ENCODE data around the gene CDK18. TPM values are rescaled to one million over a fixed set of nuclear protein-coding genes. Genes with fewer than 3 reads are reported as not detected.
A peak's percentile ranks its signal among the peaks of the same experiment; 100 is the strongest.

The CDK18 gene
- total RNA-seq, 1 experiment from 2014 or later: 38.5 TPM

DNA sequence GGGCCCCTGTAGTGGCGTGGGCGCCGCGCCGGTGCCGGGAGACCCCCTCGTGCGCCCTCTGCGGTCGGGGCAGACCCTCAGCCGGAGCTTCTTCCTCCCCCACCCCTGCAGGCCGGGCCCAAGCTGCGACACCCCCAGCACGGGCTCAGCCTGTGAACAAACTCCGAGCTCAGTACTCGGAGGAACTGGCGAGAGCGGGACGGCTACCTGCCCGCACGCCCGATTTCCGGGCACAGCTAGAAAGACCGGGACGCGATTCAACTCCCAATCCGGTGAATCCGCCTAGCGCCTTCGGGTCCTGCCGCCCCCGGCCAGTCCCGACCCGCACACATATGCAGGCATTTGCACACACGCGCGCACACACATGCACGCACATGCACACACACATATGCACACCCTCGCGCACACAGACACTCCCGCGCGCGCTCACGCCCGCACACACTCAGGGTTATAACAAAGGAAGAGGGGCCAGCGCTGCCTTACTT is 48.0 kb upstream of the CDK18 start:
- H2AFZ ChIP-seq (ENCODE audit: low read length): no peak overlapping the region
- H3K27me3 ChIP-seq (ENCODE audit: insufficient read depth, low read length): no peaks in the 10 kb centered on the region; the same call in 1 of the 2 replicates

More for the DNA sequence above, 48.0 kb upstream of the CDK18 start:
- H2BK12ac ChIP-seq (ENCODE audit: insufficient read length, low read depth, low read length): no peak overlapping the region
- WGBS (ENCODE audit: extremely low coverage, insufficient read length, low lambda C conversion rate): no CpG with 5 or more reads among the region's 47 CpGs
- H3K27ac Mint-ChIP-seq: peak overlapping the region; percentile 66 to 97 (median 95); a peak in 6 of 7 replicates
- peak overlapping the region; percentile 72 for H3K9ac ChIP-seq (ENCODE audit: extremely low read depth, insufficient read length, low read length)
- H3K27ac ChIP-seq (ENCODE audit: insufficient read length, low read depth, low read length): no peak overlapping the region
- H3K23me2 ChIP-seq (ENCODE audit: insufficient read length, low read depth, low read length, poor library complexity, severe bottlenecking): peaks cover 21% of the 10 kb centered on the region
- no peak overlapping the region; the same call in 1 of the 2 replicates for H3K4ac ChIP-seq (ENCODE audit: low read depth, low read length)
- no peak overlapping the region for H4K91ac ChIP-seq (ENCODE audit: insufficient read length, low read depth, low read length)
- peak overlapping the region; percentile 63 for H3K4me2 ChIP-seq (ENCODE audit: insufficient read depth, insufficient read length, low read length)
- H2BK20ac ChIP-seq (ENCODE audit: low read depth, low read length, poor library complexity, severe bottlenecking): no peak overlapping the region
- TF ChIP-seq, protein P1, sequence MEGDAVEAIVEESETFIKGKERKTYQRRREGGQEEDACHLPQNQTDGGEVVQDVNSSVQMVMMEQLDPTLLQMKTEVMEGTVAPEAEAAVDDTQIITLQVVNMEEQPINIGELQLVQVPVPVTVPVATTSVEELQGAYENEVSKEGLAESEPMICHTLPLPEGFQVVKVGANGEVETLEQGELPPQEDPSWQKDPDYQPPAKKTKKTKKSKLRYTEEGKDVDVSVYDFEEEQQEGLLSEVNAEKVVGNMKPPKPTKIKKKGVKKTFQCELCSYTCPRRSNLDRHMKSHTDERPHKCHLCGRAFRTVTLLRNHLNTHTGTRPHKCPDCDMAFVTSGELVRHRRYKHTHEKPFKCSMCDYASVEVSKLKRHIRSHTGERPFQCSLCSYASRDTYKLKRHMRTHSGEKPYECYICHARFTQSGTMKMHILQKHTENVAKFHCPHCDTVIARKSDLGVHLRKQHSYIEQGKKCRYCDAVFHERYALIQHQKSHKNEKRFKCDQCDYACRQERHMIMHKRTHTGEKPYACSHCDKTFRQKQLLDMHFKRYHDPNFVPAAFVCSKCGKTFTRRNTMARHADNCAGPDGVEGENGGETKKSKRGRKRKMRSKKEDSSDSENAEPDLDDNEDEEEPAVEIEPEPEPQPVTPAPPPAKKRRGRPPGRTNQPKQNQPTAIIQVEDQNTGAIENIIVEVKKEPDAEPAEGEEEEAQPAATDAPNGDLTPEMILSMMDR (conservative IDR thresholded peaks at IDR 0.05): peak; percentile 39; the same call in 2 of the 3 replicates
- peak overlapping the region; percentile 84 for H3K14ac ChIP-seq (ENCODE audit: insufficient read depth, low read length)
- H2BK15ac ChIP-seq (ENCODE audit: low read depth, low read length): no peak overlapping the region
- no peaks in the 10 kb centered on the region for H3K9me3 Mint-ChIP-seq
- H3K9me3 ChIP-seq (ENCODE audit: control insufficient read depth, low read depth, low read length): no peaks in the 10 kb centered on the region
- peaks cover 3% of the 10 kb centered on the region for H3K79me1 ChIP-seq (ENCODE audit: insufficient read depth, low read depth, low read length, poor library complexity, severe bottlenecking)
- no peak overlapping the region for H3T11ph ChIP-seq (ENCODE audit: low read length)
- no peak overlapping the region for H4K8ac ChIP-seq (replicated peaks; ENCODE audit: insufficient read length, low read depth, low read length)
- H3K18ac ChIP-seq (ENCODE audit: insufficient read length, low read depth, low read length): peak overlapping the region; percentile 74
- H2BK5ac ChIP-seq (ENCODE audit: insufficient read length, low read length): no peak overlapping the region
- H2AK5ac ChIP-seq (ENCODE audit: insufficient read length, low read length): no peak overlapping the region
- H3K27me3 Mint-ChIP-seq (ENCODE audit: low read depth): peaks cover 37% of the 10 kb centered on the region
- H2BK120ac ChIP-seq (ENCODE audit: low read depth, low read length, poor library complexity, severe bottlenecking): no peak overlapping the region
- DNase-seq: peak; percentile 54
- peak overlapping the region; percentile 95 to 99 for H3K4me3 Mint-ChIP-seq
- H4K5ac ChIP-seq (ENCODE audit: insufficient read length, low read depth, low read length): no peak overlapping the region
- peaks cover 52 to 58% of the 10 kb centered on the region in 2 experiments for H3K4me1 Mint-ChIP-seq
- H4K20me1 ChIP-seq (ENCODE audit: control insufficient read depth, insufficient read depth, insufficient read length): no peaks in the 10 kb centered on the region
- H3K23ac ChIP-seq (ENCODE audit: insufficient read length, low read depth, low read length): no peak overlapping the region
- peaks cover 10% of the 10 kb centered on the region for H3K4me1 ChIP-seq (ENCODE audit: insufficient read depth, low read length)
- peaks cover 10 to 23% (median 11%) of the 10 kb centered on the region in 3 experiments for H3K36me3 Mint-ChIP-seq (ENCODE audit: insufficient read depth in 1 of 3, low read depth in 3 of 3)
- no peaks in the 10 kb centered on the region for H3K79me2 ChIP-seq (ENCODE audit: insufficient read depth, low read length)
- H3K56ac ChIP-seq (ENCODE audit: insufficient read length, low read depth, low read length): no peak overlapping the region
